NCI-H82 treated with DMSO at 0.1 percent for 48 hours (cell line): ENCODE results near the gene GLUL.

Experiments
- DNase-seq: peaks from one replicate; lab custom pipeline; 2025; ENCODE audit not compliant: unreplicated experiment; lab: John Stamatoyannopoulos, UW

GLUL gene

GRCh38 chr1:182332261-182333060 is 59.1 kb downstream of the GLUL start:
- peak; percentile 40 for DNase-seq
